Measurements from ENCODE around the gene RGS1.

RGS1 gene

DNA sequence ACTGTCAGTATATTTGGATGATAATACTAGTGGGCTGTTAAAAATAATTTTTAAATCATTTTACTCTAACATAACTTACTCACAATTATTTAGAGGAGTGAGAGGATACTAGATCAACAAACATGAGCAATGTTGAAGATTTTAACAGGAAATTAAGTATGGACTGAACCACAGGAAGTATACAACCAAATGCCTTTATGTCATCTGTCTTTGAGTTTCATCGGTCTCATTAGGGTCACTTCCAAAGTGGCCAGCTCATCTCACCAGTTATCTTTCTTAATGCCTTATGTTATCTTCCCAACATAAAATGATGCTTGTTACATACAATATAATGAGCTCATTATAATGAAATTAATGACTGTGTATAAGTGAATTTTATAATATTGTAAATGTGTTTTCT lies 1.5 kb upstream of the RGS1 start:
- Histone ChIP-seq H3K36me3 (ENCODE audit: control insufficient read depth in 4 of 4, insufficient read depth in 4 of 4, low read length in 3 of 4) (no peaks in the 10 kb centered on the region), H3K4me1 (ENCODE audit: control extremely low read depth in 1 of 4, control insufficient read depth in 4 of 4, insufficient read depth in 4 of 4, low read length in 3 of 4) (peaks cover 4 to 13% (median 11%) of the 10 kb centered on the region in 4 experiments), H3K27ac (ENCODE audit: insufficient read depth in 1 of 2, low read depth in 1 of 2, low read length in 2 of 2, poor library complexity in 1 of 2, severe bottlenecking in 2 of 2) (no peak overlapping the region), H3K27me3 (replicated peaks in 2 of 5; ENCODE audit: control insufficient read depth in 4 of 5, insufficient read depth in 5 of 5, low read length in 4 of 5) (no peaks in the 10 kb centered on the region), H3K4me3 (ENCODE audit: control insufficient read depth in 1 of 7, extremely low read depth in 1 of 7, insufficient read depth in 4 of 7, low read depth in 2 of 7, low read length in 6 of 7) (no peak overlapping the region), H3K9me3 (ENCODE audit: control extremely low read depth in 1 of 5, control insufficient read depth in 4 of 5, insufficient read depth in 2 of 5, low read depth in 1 of 5, low read length in 4 of 5) (peaks cover 0 to 5% (median 3%) of the 10 kb centered on the region in 5 experiments)
- CTCF ChIA-PET: interaction anchor here (0.9 to 3.9 kb wide), 5 partner anchors 12 to 98 kb away, joined by 3 to 14 read pairs (median 6); no protein-coding TSS in a partner anchor
- POLR2A ChIA-PET: no interaction called here
- no peak for DNase-seq
- WGBS (ENCODE audit: insufficient coverage): no CpG with 5 or more reads among the region's 1 CpG

DNA sequence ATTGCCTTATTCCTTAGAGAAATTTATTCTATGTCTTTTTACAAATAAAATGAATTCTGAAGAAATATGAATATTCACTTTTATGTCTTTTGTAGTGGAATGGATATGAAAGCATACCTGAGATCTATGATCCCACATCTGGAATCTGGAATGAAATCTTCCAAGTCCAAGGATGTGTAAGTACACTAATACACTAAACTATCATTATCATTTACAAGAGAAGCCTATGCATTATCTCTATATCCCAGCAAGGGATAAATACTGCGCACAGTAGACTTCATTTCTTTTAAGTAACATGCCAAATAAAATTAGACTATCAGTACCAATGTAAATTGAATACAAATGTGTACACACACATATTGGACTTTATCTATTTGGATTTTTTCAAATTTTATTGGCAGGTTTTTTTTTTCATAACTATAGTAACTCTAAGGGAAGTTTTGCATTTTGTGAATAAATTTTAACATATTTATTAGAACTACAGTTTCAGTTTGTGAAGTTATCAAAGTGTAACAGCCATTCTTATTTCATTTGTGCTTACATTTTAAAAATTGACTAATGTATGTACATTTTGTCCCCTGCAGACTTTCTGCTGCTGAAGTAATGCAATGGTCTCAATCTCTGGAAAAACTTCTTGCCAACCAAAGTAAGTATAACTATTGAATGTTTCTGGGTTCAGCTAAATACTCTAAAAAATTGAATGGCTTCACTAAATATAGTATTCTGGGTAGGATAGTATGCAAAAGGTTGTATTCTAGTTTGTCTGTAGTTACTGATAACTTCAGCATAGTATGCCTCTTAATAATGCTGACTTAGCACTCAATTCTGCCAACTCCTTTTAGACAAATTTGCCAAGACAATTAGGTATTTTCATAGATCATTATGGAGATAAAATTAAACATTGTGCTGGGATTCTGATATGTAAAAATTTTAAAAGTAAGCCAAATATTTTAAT lies 894 bp downstream of the RGS1 start:
- DNase-seq: no peak
- no CpG with 5 or more reads among the region's 1 CpG for WGBS (ENCODE audit: insufficient coverage)
- Histone ChIP-seq H3K27me3 (replicated peaks in 2 of 5; ENCODE audit: control insufficient read depth in 4 of 5, insufficient read depth in 5 of 5, low read length in 4 of 5) (no peaks in the 10 kb centered on the region), H3K36me3 (ENCODE audit: control insufficient read depth in 4 of 4, insufficient read depth in 4 of 4, low read length in 3 of 4) (no peaks in the 10 kb centered on the region), H3K27ac (ENCODE audit: insufficient read depth in 1 of 2, low read depth in 1 of 2, low read length in 2 of 2, poor library complexity in 1 of 2, severe bottlenecking in 2 of 2) (no peak overlapping the region), H3K4me1 (ENCODE audit: control extremely low read depth in 1 of 4, control insufficient read depth in 4 of 4, insufficient read depth in 4 of 4, low read length in 3 of 4) (peaks cover 4 to 13% (median 11%) of the 10 kb centered on the region in 4 experiments), H3K4me3 (ENCODE audit: control insufficient read depth in 1 of 7, extremely low read depth in 1 of 7, insufficient read depth in 4 of 7, low read depth in 2 of 7, low read length in 6 of 7) (peak overlapping the region in 1 of 7 experiments; percentile 71), H3K9me3 (ENCODE audit: control extremely low read depth in 1 of 5, control insufficient read depth in 4 of 5, insufficient read depth in 2 of 5, low read depth in 1 of 5, low read length in 4 of 5) (no peaks in the 10 kb centered on the region)
- CTCF ChIA-PET: interaction anchor here (0.8 to 3.4 kb wide), 3 partner anchors 13 to 69 kb away, joined by 3 to 16 read pairs (median 3); no protein-coding TSS in a partner anchor
- POLR2A ChIA-PET: no interaction called here

DNA sequence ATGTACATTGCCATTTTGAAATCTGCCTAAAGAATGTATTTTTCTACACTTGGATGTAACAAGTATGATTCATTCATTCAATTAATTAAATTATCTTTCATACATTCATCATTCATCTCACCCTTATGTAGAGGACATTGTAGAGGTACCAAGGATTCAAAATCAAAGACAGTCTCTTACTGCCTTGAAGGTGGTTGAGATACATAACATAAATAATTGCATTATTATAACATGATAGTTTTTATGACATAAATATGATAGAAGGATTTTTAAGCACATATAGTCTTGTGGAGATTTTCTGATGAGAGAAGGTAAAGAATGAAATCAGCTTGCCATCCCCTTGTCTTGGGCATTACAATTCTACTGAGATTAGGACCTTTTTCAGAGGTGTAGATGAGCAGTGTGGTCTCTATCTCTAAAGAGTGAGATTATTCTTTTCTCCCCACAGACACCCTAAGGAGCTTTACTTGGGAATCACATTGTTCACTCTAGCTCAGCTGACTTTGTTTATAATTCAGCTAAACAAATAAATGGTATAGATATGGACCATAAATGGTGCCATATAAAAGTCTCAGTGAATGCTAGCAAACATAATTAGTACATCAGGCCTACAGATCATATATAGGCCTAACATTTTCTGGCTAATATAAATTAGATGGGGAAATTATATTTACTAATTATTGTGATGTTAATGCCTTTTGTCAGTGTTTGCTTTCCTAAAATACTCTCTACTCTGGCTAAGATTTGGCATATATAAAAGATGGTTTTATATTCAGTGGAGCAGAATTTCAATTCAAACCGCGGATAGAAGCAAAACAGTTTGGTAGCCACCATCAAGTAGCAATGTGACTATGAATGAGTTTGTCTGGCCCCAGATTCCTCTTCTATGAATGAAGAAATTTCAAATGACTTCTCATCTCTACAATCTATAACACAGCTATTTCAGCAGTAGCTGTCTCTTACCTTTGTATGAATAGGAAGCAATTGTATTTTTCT lies 1.9 kb downstream of the RGS1 start:
- H3K4me1 ChIP-seq (ENCODE audit: control extremely low read depth in 1 of 4, control insufficient read depth in 4 of 4, insufficient read depth in 4 of 4, low read length in 3 of 4): peaks cover 4 to 13% (median 11%) of the 10 kb centered on the region in 4 experiments
- POLR2A ChIA-PET: interaction anchor here (0.6 to 1.0 kb wide), 2 partner anchors 61 to 103 kb away, joined by 3 to 5 read pairs; no protein-coding TSS in a partner anchor

DNA sequence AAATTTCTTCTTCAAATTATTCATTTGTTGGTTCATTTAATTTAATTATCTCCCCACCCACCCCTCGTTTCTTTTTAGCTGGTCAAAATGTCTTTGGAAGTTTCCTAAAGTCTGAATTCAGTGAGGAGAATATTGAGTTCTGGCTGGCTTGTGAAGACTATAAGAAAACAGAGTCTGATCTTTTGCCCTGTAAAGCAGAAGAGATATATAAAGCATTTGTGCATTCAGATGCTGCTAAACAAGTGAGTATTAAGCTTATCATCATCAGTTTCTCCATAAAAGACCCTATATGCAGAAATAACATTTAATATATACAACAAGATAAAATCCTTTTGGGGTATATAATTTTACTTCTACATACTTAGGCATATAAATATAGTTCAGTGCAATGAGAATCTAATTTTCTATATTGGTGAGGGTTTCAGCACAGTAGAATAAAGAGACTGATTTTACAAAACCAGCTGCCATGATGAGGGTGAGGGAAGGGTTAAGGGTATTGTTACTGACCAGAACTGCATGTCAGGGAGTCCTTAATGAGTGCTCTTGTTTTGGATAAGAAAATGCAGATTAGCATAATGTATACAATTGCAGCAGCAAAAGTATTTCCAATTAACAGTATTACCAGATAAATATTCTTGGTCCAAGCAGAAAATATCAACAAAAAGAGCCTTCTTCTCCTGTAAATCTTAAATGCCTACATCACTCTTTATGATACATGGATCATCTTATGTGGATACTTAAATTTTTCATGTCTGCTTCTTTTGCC lies 2.8 kb downstream of the RGS1 start:
- H3K4me1 ChIP-seq (ENCODE audit: control extremely low read depth in 1 of 4, control insufficient read depth in 4 of 4, insufficient read depth in 4 of 4, low read length in 3 of 4): peaks cover 4 to 13% (median 11%) of the 10 kb centered on the region in 4 experiments
- H3K27me3 ChIP-seq (replicated peaks in 2 of 5; ENCODE audit: control insufficient read depth in 4 of 5, insufficient read depth in 5 of 5, low read length in 4 of 5): no peaks in the 10 kb centered on the region
- DNase-seq: no peak
- CTCF ChIA-PET: interaction anchor here (0.7 to 4.6 kb wide), 19 partner anchors 8 to 108 kb away, joined by 3 to 60 read pairs (median 4); no protein-coding TSS in a partner anchor
- H3K9me3 ChIP-seq (ENCODE audit: control extremely low read depth in 1 of 5, control insufficient read depth in 4 of 5, insufficient read depth in 2 of 5, low read depth in 1 of 5, low read length in 4 of 5): no peaks in the 10 kb centered on the region
- WGBS (ENCODE audit: insufficient coverage): no CpG with 5 or more reads among the region's 1 CpG
- no peak overlapping the region for H3K4me3 ChIP-seq (ENCODE audit: control insufficient read depth in 1 of 7, extremely low read depth in 1 of 7, insufficient read depth in 4 of 7, low read depth in 2 of 7, low read length in 6 of 7)
- no peaks in the 10 kb centered on the region for H3K36me3 ChIP-seq (ENCODE audit: control insufficient read depth in 4 of 4, insufficient read depth in 4 of 4, low read length in 3 of 4)
- no peak overlapping the region for H3K27ac ChIP-seq (ENCODE audit: insufficient read depth in 1 of 2, low read depth in 1 of 2, low read length in 2 of 2, poor library complexity in 1 of 2, severe bottlenecking in 2 of 2)
- POLR2A ChIA-PET: interaction anchor here (0.6 to 1.6 kb wide), 3 partner anchors 27 to 104 kb away, joined by 3 to 7 read pairs (median 5); no protein-coding TSS in a partner anchor

More for the DNA sequence above, 1.9 kb downstream of the RGS1 start:
- Histone ChIP-seq H3K4me3 (ENCODE audit: control insufficient read depth in 1 of 7, extremely low read depth in 1 of 7, insufficient read depth in 4 of 7, low read depth in 2 of 7, low read length in 6 of 7) (peak overlapping the region in 1 of 7 experiments; percentile 71), H3K27me3 (replicated peaks in 2 of 5; ENCODE audit: control insufficient read depth in 4 of 5, insufficient read depth in 5 of 5, low read length in 4 of 5) (no peaks in the 10 kb centered on the region), H3K27ac (ENCODE audit: insufficient read depth in 1 of 2, low read depth in 1 of 2, low read length in 2 of 2, poor library complexity in 1 of 2, severe bottlenecking in 2 of 2) (no peak overlapping the region), H3K9me3 (ENCODE audit: control extremely low read depth in 1 of 5, control insufficient read depth in 4 of 5, insufficient read depth in 2 of 5, low read depth in 1 of 5, low read length in 4 of 5) (no peaks in the 10 kb centered on the region), H3K36me3 (ENCODE audit: control insufficient read depth in 4 of 4, insufficient read depth in 4 of 4, low read length in 3 of 4) (no peaks in the 10 kb centered on the region)
- no peak for DNase-seq
- 100% methylated on average over 2 of the region's 2 CpGs for WGBS (ENCODE audit: insufficient coverage)
- CTCF ChIA-PET: interaction anchor here (0.7 to 4.6 kb wide), 13 partner anchors 7 to 102 kb away, joined by 3 to 60 read pairs (median 3); no protein-coding TSS in a partner anchor

DNA sequence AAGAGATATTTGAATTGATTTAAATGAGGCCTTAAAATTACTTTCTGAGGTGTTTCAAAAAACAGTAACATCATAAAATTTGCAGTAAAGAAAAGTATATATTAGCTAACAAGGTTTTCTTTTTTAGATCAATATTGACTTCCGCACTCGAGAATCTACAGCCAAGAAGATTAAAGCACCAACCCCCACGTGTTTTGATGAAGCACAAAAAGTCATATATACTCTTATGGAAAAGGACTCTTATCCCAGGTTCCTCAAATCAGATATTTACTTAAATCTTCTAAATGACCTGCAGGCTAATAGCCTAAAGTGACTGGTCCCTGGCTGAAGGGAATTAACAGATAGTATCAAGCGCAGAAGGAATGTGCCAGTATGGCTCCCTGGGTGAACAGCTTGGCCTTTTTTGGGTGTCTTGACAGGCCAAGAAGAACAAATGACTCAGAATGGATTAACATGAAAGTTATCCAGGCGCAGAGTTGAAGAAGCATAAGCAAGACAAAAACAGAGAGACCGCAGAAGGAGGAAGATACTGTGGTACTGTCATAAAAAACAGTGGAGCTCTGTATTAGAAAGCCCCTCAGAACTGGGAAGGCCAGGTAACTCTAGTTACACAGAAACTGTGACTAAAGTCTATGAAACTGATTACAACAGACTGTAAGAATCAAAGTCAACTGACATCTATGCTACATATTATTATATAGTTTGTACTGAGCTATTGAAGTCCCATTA lies 3.6 kb downstream of the RGS1 start:
- H3K4me1 ChIP-seq (ENCODE audit: control extremely low read depth in 1 of 4, control insufficient read depth in 4 of 4, insufficient read depth in 4 of 4, low read length in 3 of 4): peaks cover 4 to 13% (median 11%) of the 10 kb centered on the region in 4 experiments
- ChIA-PET POLR2A (interaction anchor here (0.6 to 1.6 kb wide), 4 partner anchors 26 to 98 kb away, joined by 3 to 7 read pairs (median 3); no protein-coding TSS in a partner anchor), CTCF (interaction anchor here (0.5 to 4.6 kb wide), 23 partner anchors 8 to 228 kb away, joined by 3 to 60 read pairs (median 4); no protein-coding TSS in a partner anchor)
- WGBS (ENCODE audit: insufficient coverage): 89% methylated on average over 3 of the region's 6 CpGs
- no peaks in the 10 kb centered on the region for H3K9me3 ChIP-seq (ENCODE audit: control extremely low read depth in 1 of 5, control insufficient read depth in 4 of 5, insufficient read depth in 2 of 5, low read depth in 1 of 5, low read length in 4 of 5)
- no peak overlapping the region for H3K4me3 ChIP-seq (ENCODE audit: control insufficient read depth in 1 of 7, extremely low read depth in 1 of 7, insufficient read depth in 4 of 7, low read depth in 2 of 7, low read length in 6 of 7)
- H3K27me3 ChIP-seq (replicated peaks in 2 of 5; ENCODE audit: control insufficient read depth in 4 of 5, insufficient read depth in 5 of 5, low read length in 4 of 5): no peaks in the 10 kb centered on the region
- DNase-seq: no peak
- H3K36me3 ChIP-seq (ENCODE audit: control insufficient read depth in 4 of 4, insufficient read depth in 4 of 4, low read length in 3 of 4): no peaks in the 10 kb centered on the region
- H3K27ac ChIP-seq (ENCODE audit: insufficient read depth in 1 of 2, low read depth in 1 of 2, low read length in 2 of 2, poor library complexity in 1 of 2, severe bottlenecking in 2 of 2): no peak overlapping the region
